ENCODE results near the gene GCH1.
"Not testable (repeated sequence)": the region's sequence is repeated elsewhere in the genome, so short reads cannot be mapped to it uniquely, and the experiment has no call there.

Gene GCH1

GRCh38 chr14:54902521-54903420, at the start of gene GCH1:
TSS of gene GCH1 (minus strand) at chr14:54902826. CDS start at chr14:54902663, 163 bp downstream.
- peak; percentile 42 for DNase-seq

- no peak for DNase-seq
Measured at GRCh38 chr14:54947230-54947629, 44.6 kb upstream of the GCH1 start.

- DNase-seq = no peak
Measured at GRCh38 chr14:54946500-54946899, 43.9 kb upstream of the GCH1 start.

GRCh38 chr14:54944737-54945391, 42.2 kb upstream of the GCH1 start:
- DNase-seq = no peak

GRCh38 chr14:54942913-54943312, 40.3 kb upstream of the GCH1 start:
- DNase-seq = no peak

GRCh38 chr14:54936816-54937215, 34.2 kb upstream of the GCH1 start:
- DNase-seq = no peak

GRCh38 chr14:54935958-54936357, 33.3 kb upstream of the GCH1 start:
- no peak for DNase-seq

- DNase-seq = no peak
Measured at GRCh38 chr14:54935100-54935499, 32.5 kb upstream of the GCH1 start.

GRCh38 chr14:54933006-54933405, 30.4 kb upstream of the GCH1 start:
- DNase-seq = no peak

GRCh38 chr14:54931598-54932340, 29.1 kb upstream of the GCH1 start:
- no peak for DNase-seq

GRCh38 chr14:54931101-54931500, 28.5 kb upstream of the GCH1 start:
- DNase-seq = no peak

GRCh38 chr14:54929556-54929955, 26.9 kb upstream of the GCH1 start:
- no peak for DNase-seq

GRCh38 chr14:54928216-54928615, 25.6 kb upstream of the GCH1 start:
- DNase-seq = no peak

- no peak for DNase-seq
Measured at GRCh38 chr14:54927551-54927950, 24.9 kb upstream of the GCH1 start.

GRCh38 chr14:54926570-54926969, 23.9 kb upstream of the GCH1 start:
- not testable (repeated sequence) for DNase-seq

- no peak for DNase-seq
Measured at GRCh38 chr14:54922598-54922997, 20.0 kb upstream of the GCH1 start.

GRCh38 chr14:54920052-54920451, 17.4 kb upstream of the GCH1 start:
- DNase-seq = no peak

- no peak for DNase-seq
Measured at GRCh38 chr14:54919330-54919729, 16.7 kb upstream of the GCH1 start.

GRCh38 chr14:54918427-54918826, 15.8 kb upstream of the GCH1 start:
- DNase-seq = no peak

- no peak for DNase-seq
Measured at GRCh38 chr14:54916101-54916500, 13.5 kb upstream of the GCH1 start.

GRCh38 chr14:54909817-54910558, 7.4 kb upstream of the GCH1 start:
- no peak for DNase-seq

GRCh38 chr14:54908973-54909372, 6.3 kb upstream of the GCH1 start:
- DNase-seq = not testable (repeated sequence)

GRCh38 chr14:54908190-54908589, 5.6 kb upstream of the GCH1 start:
- no peak for DNase-seq
